K562 (cell line): ENCODE results near the gene GGT1. TPM values are rescaled to one million over a fixed set of nuclear protein-coding genes. Genes with fewer than 3 reads are reported as not detected.

Experiments
- ATAC-seq: fragments of 200-7000 bp; cut with Tn5 transposase; 3 replicates; pipeline ENCODE4 v1.9.1; 2020; ENCODE audit warnings: moderate library complexity
- BruUV-seq: library from RNA; stranded (reverse); fragments of 400-500 nt; replicated peaks from 2 replicates; lab custom pipeline; 2021; lab: Mats Ljungman, UMichigan
- CTCF ChIA-PET: fragments of 300-600 bp; formaldehyde crosslinking; extraction: SDS; loops from one replicate; lab custom pipeline; 2021; ENCODE audit warnings: low intra/inter-chr PET ratio; lab: Yijun Ruan, JAX
- POLR2A ChIA-PET: fragments of 300-600, 350-650 bp; sonication (Branson Sonifier 250); formaldehyde crosslinking; extraction: SDS; loops from one replicate; lab custom pipeline; 2021; ENCODE audit warnings: antibody characterized with exemption, inconsistent platforms; lab: Yijun Ruan, JAX
- DNase-seq, 4 experiments: peaks; one replicate each; pipeline versions ENCODE4 v3.0.0 to v3.0.0-alpha.2; 2011 to 2018; ENCODE audit warnings: low spot score in 3 of 4, mixed read lengths in 3 of 4; ENCODE audit errors: extremely low read depth in 1 of 4
- FAIRE-seq: peaks from 2 replicates; lab custom pipeline; 2011; peaks lifted over from hg19 to GRCh38; lab: Jason Lieb, UNC
- H2AFZ ChIP-seq: 2 replicates; pipeline ENCODE4 v1.6.0; 2011; ENCODE audit warnings: low read depth, low read length, control low read depth, inconsistent platforms
- H3K27ac ChIP-seq: fragments of 200-600 bp; 3 replicates; pipeline ENCODE4 v1.8.0; 2011; ENCODE audit warnings: low read depth, mild to moderate bottlenecking, control low read depth, inconsistent platforms, low read length, moderate library complexity, mixed read lengths; ENCODE audit errors: extremely low read depth
- H3K27me3 ChIP-seq, 2 experiments: fragments of 300-600 bp in 1 of 2; 2 replicates in 1 of 2; 3 replicates in 1 of 2; pipeline versions ENCODE4 v1.6.0 to v1.8.0; 2011; ENCODE audit warnings: inconsistent platforms in 2 of 2, low read length in 2 of 2, mild to moderate bottlenecking in 1 of 2, mixed read lengths in 1 of 2, moderate library complexity in 1 of 2; ENCODE audit not compliant: control insufficient read depth in 2 of 2, insufficient read depth in 2 of 2
- H3K36me3 ChIP-seq: fragments of 300-600 bp; 3 replicates; pipeline ENCODE4 v1.8.0; 2011; ENCODE audit warnings: mild to moderate bottlenecking, low read length, inconsistent platforms; ENCODE audit not compliant: control insufficient read depth, insufficient read depth
- H3K4me1 ChIP-seq, 2 experiments: fragments of 200-600 bp in 1 of 2; replicated peaks in 1 of 2; 2 replicates in 1 of 2; 3 replicates in 1 of 2; pipeline versions ENCODE4 v1.5.1 to v1.8.0; 2011; ENCODE audit warnings: inconsistent platforms in 2 of 2, low read length in 2 of 2, mild to moderate bottlenecking in 1 of 2, mixed read lengths in 1 of 2, moderate library complexity in 1 of 2; ENCODE audit not compliant: control insufficient read depth in 2 of 2, insufficient read depth in 2 of 2
- H3K4me2 ChIP-seq: 2 replicates; pipeline ENCODE4 v1.6.1; 2011; ENCODE audit warnings: low read length, control low read depth, inconsistent platforms, mixed read lengths; ENCODE audit not compliant: insufficient read depth
- H3K4me3 ChIP-seq: fragments of 200-600 bp; sonication (generic), shearing (Covaris generic); 2 replicates; pipeline ENCODE4 v1.5.1; 2016; ENCODE audit warnings: control low read depth, inconsistent platforms
- H3K79me2 ChIP-seq: fragments of 200-600 bp; 3 replicates; pipeline ENCODE4 v1.8.0; 2011; ENCODE audit warnings: low read length, inconsistent platforms; ENCODE audit not compliant: control insufficient read depth, insufficient read depth
- H3K9ac ChIP-seq, 2 experiments: 2 replicates each; pipeline versions ENCODE4 v1.6.0 to v1.6.1; 2011; ENCODE audit warnings: low read depth in 2 of 2, low read length in 2 of 2, control low read depth in 1 of 2, inconsistent platforms in 1 of 2, mild to moderate bottlenecking in 1 of 2, mixed read lengths in 1 of 2; ENCODE audit not compliant: insufficient read depth in 1 of 2
- H3K9me1 ChIP-seq: one replicate; pipeline ENCODE4 v1.6.0; 2011; ENCODE audit warnings: inconsistent platforms, mild to moderate bottlenecking, low read length, moderate library complexity; ENCODE audit not compliant: control insufficient read depth, insufficient read depth
- H3K9me3 ChIP-seq: replicated peaks from 2 replicates; pipeline ENCODE4 v1.5.1; 2011; ENCODE audit warnings: low read depth, low read length, inconsistent platforms; ENCODE audit not compliant: control insufficient read depth, insufficient read depth
- H4K20me1 ChIP-seq: replicated peaks from 2 replicates; pipeline ENCODE4 v1.6.1; 2011; ENCODE audit warnings: low read length, inconsistent platforms, mixed read lengths; ENCODE audit not compliant: control insufficient read depth, insufficient read depth
- CEBPZ ChIP-seq: fragments of 150-350 bp; IDR thresholded peaks from 2 replicates; pipeline ENCODE4 v1.6.1; 2014; ENCODE audit warnings: low read depth, mild to moderate bottlenecking, low read length, borderline replicate concordance
- ELF4 ChIP-seq: fragments of 450-650 bp; formaldehyde crosslinking; IDR thresholded peaks from 2 replicates; pipeline ENCODE4 v1.4.0; 2022; ENCODE audit warnings: missing genetic modification characterization
- ILK ChIP-seq: fragments of 450-650 bp; IDR thresholded peaks from 2 replicates; pipeline ENCODE4 v1.6.1; 2016; ENCODE audit warnings: missing genetic modification characterization, low read depth, mild to moderate bottlenecking, missing compliant biosample characterization, moderate library complexity, borderline replicate concordance
- L3MBTL2 ChIP-seq: fragments of 450-650 bp; IDR thresholded peaks from 2 replicates; pipeline ENCODE4 v1.6.1; 2016; ENCODE audit warnings: mild to moderate bottlenecking, moderate library complexity
- NEUROD1 ChIP-seq: fragments of 150-350 bp; IDR thresholded peaks from 2 replicates; pipeline ENCODE4 v1.6.1; 2014; ENCODE audit warnings: borderline replicate concordance, low read length, low read depth; ENCODE audit not compliant: partially characterized antibody
- XRCC3 ChIP-seq: fragments of 450-650 bp; IDR thresholded peaks from 2 replicates; pipeline ENCODE4 v1.6.1; 2017; ENCODE audit warnings: mild to moderate bottlenecking, moderate library complexity
- XRCC4 ChIP-seq: IDR thresholded peaks from one replicate; pipeline ENCODE4 v1.6.1; 2011; ENCODE audit not compliant: insufficient read depth, insufficient read length; ENCODE audit errors: extremely low read depth
- ZNF318 ChIP-seq, 2 experiments: fragments of 450-650 bp; IDR thresholded peaks; 2 replicates each; pipeline ENCODE4 v1.6.1; 2016; ENCODE audit warnings: mild to moderate bottlenecking in 2 of 2, borderline replicate concordance in 1 of 2, low read depth in 1 of 2, moderate library complexity in 1 of 2
- ZNF695 ChIP-seq: fragments of 450-650 bp; formaldehyde crosslinking; IDR thresholded peaks from 2 replicates; pipeline ENCODE4 v1.4.0; 2020; ENCODE audit warnings: mild to moderate bottlenecking, moderate library complexity
- WGBS: fragments of 100-300 bp; shearing (Covaris generic); methylation state at CpG from one replicate; pipeline ENCODE4 v1.1.6; 2016; ENCODE audit warnings: low coverage, mixed read lengths; ENCODE audit not compliant: insufficient coverage; ENCODE audit errors: missing lambda C conversion rate; 5-methylcytosine and 5-hydroxymethylcytosine counted together
- in situ Hi-C: fragments of 300-500 bp; cut with MboI; formaldehyde crosslinking; loops from 4 replicates; pipeline ENCODE4 v1.15.0; 2018; ENCODE audit warnings: inconsistent platforms, mixed read lengths
- intact Hi-C: fragments of 100-400 bp; cut with micrococcal nuclease; formaldehyde crosslinking; loops from 2 replicates; pipeline ENCODE4 v1.14.2; 2022
- polyA plus RNA-seq, 8 experiments: library from polyadenylated mRNA; depleted of rRNA in 4 of 8; stranded (reverse) in 5 of 8; unstranded in 3 of 8; fragments of >200 nt; fragmentation: Nextera tagmentation in 2 of 8; fragmentation: Illumina TruSeq in 1 of 8; extraction: Ambion mirVana in 2 of 8; extraction: Trizol in 1 of 8; gene quantifications; 2 replicates each; pipeline versions ENCODE4 v1.2.1 to v1.2.3, GENCODE V29; 2011 to 2014; ENCODE audit warnings: inconsistent platforms in 1 of 8, missing spikeins in 1 of 8
- total RNA-seq, 7 experiments: library from RNA; depleted of rRNA in 6 of 7; stranded (reverse); fragments of >200 nt in 6 of 7; fragmentation: Illumina TruSeq in 2 of 7; extraction: Trizol in 2 of 7; gene quantifications; 2 replicates each; pipeline versions ENCODE4 v1.2.1 to v1.2.3, GENCODE V29; 2011 to 2021; ENCODE audit warnings: low replicate concordance in 1 of 7

GGT1 gene
- total and polyA plus RNA-seq, 9 of the 15 experiments (the other 6 are each of a cell fraction or from before 2014, with no cell fraction given), result 0.46 to 11.8 (median 6.9) TPM

DNA sequence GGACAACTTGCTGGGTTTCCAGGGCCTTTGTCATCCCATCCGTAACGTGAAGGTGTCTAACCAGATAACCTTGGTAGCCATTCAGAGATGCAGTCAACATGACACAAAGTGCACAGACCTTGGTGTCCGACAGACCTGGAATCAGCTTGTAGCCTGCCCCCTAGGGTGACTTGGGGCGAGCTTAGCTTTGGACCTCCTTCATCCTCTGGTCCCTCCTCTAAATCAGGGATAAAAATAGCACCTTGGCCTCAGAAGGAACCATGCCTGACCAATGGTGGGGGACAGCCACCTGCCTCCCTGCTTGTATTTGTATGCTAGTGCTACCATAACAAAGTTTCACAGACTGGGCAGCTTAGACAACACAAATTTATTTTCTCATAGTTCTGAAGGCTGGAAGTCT lies 43.5 kb upstream of the GGT1 start (continued):
- no peak for TF ChIP-seq ZNF318 (IDR thresholded peaks at IDR 0.05; ENCODE audit: borderline replicate concordance in 1 of 2, low read depth in 1 of 2)

GRCh38 chr22:24563246-24563645 lies 39.7 kb upstream of the GGT1 start:
- POLR2A ChIA-PET, result interaction anchor here (0.6 kb wide), 1 partner anchor 8 kb away, joined by 4 read pairs; the partner anchor contains the start of gene GUCD1
- BruUV-seq, result no TSS peak
- Histone ChIP-seq H3K27me3 (no peaks in the 10 kb centered on the region), H4K20me1 (peaks cover 21% of the 10 kb centered on the region), H3K79me2 (peaks cover 88% of the 10 kb centered on the region), H3K9me3 (no peaks in the 10 kb centered on the region), H3K36me3 (peaks cover 83% of the 10 kb centered on the region), H3K9me1 (no peaks in the 10 kb centered on the region), H3K4me3 (no peak overlapping the region), H3K9ac (no peak overlapping the region; a peak in 1 of 4 replicates), H2AFZ (no peak overlapping the region), H3K4me1 (peaks cover 0 to 4% of the 10 kb centered on the region in 2 experiments; a peak in 3 of 5 replicates), H3K27ac (no peak overlapping the region), H3K4me2 (no peak overlapping the region)
- DNase-seq, result no peak
- FAIRE-seq, result no peak
- CTCF ChIA-PET, result no interaction called here
- 85% methylated on average over 2 of the region's 2 CpGs for WGBS
- no peak for ATAC-seq
- intact Hi-C loops (no loop called here), in situ Hi-C loops (no loop called here)
- TF ChIP-seq L3MBTL2 (no peak), CEBPZ (no peak), ELF4 (no peak), NEUROD1 (no peak), ILK (tag) (no peak), XRCC4 (no peak), ZNF695 (CRISPR knock-in tag) (no peak), XRCC3 (no peak)
